ENCODE data around the gene EFR3B. TPM values are rescaled to one million over a fixed set of nuclear protein-coding genes. Genes with fewer than 3 reads are reported as not detected.
A peak's percentile ranks its signal among the peaks of the same experiment; 100 is the strongest.
"Not testable (repeated sequence)": the region's sequence is repeated elsewhere in the genome, so short reads cannot be mapped to it uniquely, and the experiment has no call there.

Gene EFR3B
- total and polyA plus RNA-seq, 2 donors from 2014 or later, result 0.39 to 1.1 TPM

- intact Hi-C loops (cut with DNase I), result no loop called here
- TF ChIP-seq, protein P1, sequence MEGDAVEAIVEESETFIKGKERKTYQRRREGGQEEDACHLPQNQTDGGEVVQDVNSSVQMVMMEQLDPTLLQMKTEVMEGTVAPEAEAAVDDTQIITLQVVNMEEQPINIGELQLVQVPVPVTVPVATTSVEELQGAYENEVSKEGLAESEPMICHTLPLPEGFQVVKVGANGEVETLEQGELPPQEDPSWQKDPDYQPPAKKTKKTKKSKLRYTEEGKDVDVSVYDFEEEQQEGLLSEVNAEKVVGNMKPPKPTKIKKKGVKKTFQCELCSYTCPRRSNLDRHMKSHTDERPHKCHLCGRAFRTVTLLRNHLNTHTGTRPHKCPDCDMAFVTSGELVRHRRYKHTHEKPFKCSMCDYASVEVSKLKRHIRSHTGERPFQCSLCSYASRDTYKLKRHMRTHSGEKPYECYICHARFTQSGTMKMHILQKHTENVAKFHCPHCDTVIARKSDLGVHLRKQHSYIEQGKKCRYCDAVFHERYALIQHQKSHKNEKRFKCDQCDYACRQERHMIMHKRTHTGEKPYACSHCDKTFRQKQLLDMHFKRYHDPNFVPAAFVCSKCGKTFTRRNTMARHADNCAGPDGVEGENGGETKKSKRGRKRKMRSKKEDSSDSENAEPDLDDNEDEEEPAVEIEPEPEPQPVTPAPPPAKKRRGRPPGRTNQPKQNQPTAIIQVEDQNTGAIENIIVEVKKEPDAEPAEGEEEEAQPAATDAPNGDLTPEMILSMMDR (IDR thresholded peaks at IDR 0.05; ENCODE audit: borderline replicate concordance, extremely low read depth, insufficient read depth), result no peak
- no peaks in the 10 kb centered on the region for H3K36me3 ChIP-seq (ENCODE audit: control insufficient read depth in 2 of 3, insufficient read depth in 3 of 3, low read length in 3 of 3)
- no peak overlapping the region for H3K4me3 ChIP-seq (ENCODE audit: low read length in 3 of 3)
- no peak for FAIRE-seq
- DNase-seq, result peak in 1 of 5 donors; percentile 58
- H3K27me3 ChIP-seq (ENCODE audit: control insufficient read depth, insufficient read depth, low read length), result no peaks in the 10 kb centered on the region
- H3K4me1 ChIP-seq (ENCODE audit: control insufficient read depth in 2 of 3, insufficient read depth in 2 of 3, low read depth in 1 of 3, low read length in 3 of 3), result peaks cover 0 to 7% (median 0%) of the 10 kb centered on the region in 3 donors
- H3K9ac ChIP-seq (ENCODE audit: low read length in 3 of 3), result no peak overlapping the region
- H3K27ac ChIP-seq (ENCODE audit: low read depth in 2 of 2, low read length in 2 of 2), result peak overlapping the region in 1 of 2 donors; percentile 60
- H3K9me3 ChIP-seq (ENCODE audit: control insufficient read depth in 2 of 3, insufficient read depth in 1 of 3, low read length in 3 of 3), result no peaks in the 10 kb centered on the region
These were observed 57.0 kb downstream of the EFR3B start for GRCh38 chr2:25098670-25099486.

- H3K27ac ChIP-seq (ENCODE audit: low read depth in 2 of 2, low read length in 2 of 2); intact Hi-C loops (cut with DNase I); H3K9ac ChIP-seq (ENCODE audit: low read length in 3 of 3); H3K36me3 ChIP-seq (ENCODE audit: control insufficient read depth in 2 of 3, insufficient read depth in 3 of 3, low read length in 3 of 3); H3K4me1 ChIP-seq (ENCODE audit: control insufficient read depth in 2 of 3, insufficient read depth in 2 of 3, low read depth in 1 of 3, low read length in 3 of 3); H3K27me3 ChIP-seq (ENCODE audit: control insufficient read depth, insufficient read depth, low read length); DNase-seq; FAIRE-seq; H3K4me3 ChIP-seq (ENCODE audit: low read length in 3 of 3); H3K9me3 ChIP-seq (ENCODE audit: control insufficient read depth in 2 of 3, insufficient read depth in 1 of 3, low read length in 3 of 3): not testable (repeated sequence)
These were observed 60.5 kb downstream of the EFR3B start for GRCh38 chr2:25102352-25102751.

DNA sequence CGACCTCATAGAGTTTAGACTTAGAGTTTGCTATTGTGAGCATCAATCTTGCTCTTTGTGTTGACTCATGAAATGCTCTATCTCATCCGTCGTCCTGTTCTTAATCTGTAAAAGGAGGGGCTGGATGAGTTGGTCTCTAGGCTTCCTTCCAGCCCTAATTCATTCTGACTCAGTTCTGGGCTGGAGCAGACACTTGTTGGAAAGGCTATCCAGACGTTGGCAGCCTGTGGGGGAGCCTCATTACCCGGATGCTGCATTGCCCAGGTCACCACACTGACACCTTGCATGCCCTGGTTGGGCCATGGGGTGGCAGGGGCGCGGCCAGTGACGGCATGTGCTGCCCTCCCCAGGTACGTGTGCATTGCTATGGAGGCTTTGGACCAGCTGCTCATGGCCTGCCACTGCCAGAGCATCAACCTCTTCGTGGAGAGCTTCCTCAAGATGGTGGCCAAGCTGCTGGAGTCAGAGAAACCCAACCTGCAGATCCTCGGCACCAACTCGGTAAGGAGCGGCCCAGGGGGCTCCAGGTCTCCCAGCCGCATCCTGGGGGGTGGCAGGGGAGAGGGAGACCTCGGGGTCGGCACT is 61.5 kb downstream of the EFR3B start:
- TF ChIP-seq, protein P1 (IDR thresholded peaks at IDR 0.05; ENCODE audit: borderline replicate concordance, extremely low read depth, insufficient read depth), result no peak
- no peak for FAIRE-seq
- intact Hi-C loops (cut with DNase I), result no loop called here

GRCh38 chr2:25104736-25105135 is 62.9 kb downstream of the EFR3B start:
- TF ChIP-seq, protein P1 (IDR thresholded peaks at IDR 0.05; ENCODE audit: borderline replicate concordance, extremely low read depth, insufficient read depth), result no peak
- Histone ChIP-seq H3K4me1 (ENCODE audit: control insufficient read depth in 2 of 3, insufficient read depth in 2 of 3, low read depth in 1 of 3, low read length in 3 of 3) (no peaks in the 10 kb centered on the region), H3K9ac (ENCODE audit: low read length in 3 of 3) (no peak overlapping the region), H3K36me3 (ENCODE audit: control insufficient read depth in 2 of 3, insufficient read depth in 3 of 3, low read length in 3 of 3) (no peaks in the 10 kb centered on the region), H3K27me3 (ENCODE audit: control insufficient read depth, insufficient read depth, low read length) (no peaks in the 10 kb centered on the region), H3K9me3 (ENCODE audit: control insufficient read depth in 2 of 3, insufficient read depth in 1 of 3, low read length in 3 of 3) (no peaks in the 10 kb centered on the region), H3K27ac (ENCODE audit: low read depth in 2 of 2, low read length in 2 of 2) (no peak overlapping the region), H3K4me3 (ENCODE audit: low read length in 3 of 3) (no peak overlapping the region)
- intact Hi-C loops (cut with DNase I), result no loop called here
- no peak for FAIRE-seq
- peak in 2 of 5 donors; percentile 46 to 52 for DNase-seq

More for the DNA sequence above, 61.5 kb downstream of the EFR3B start:
- Histone ChIP-seq H3K9me3 (ENCODE audit: control insufficient read depth in 2 of 3, insufficient read depth in 1 of 3, low read length in 3 of 3) (no peaks in the 10 kb centered on the region), H3K4me3 (ENCODE audit: low read length in 3 of 3) (no peak overlapping the region), H3K27ac (ENCODE audit: low read depth in 2 of 2, low read length in 2 of 2) (no peak overlapping the region), H3K36me3 (ENCODE audit: control insufficient read depth in 2 of 3, insufficient read depth in 3 of 3, low read length in 3 of 3) (no peaks in the 10 kb centered on the region), H3K9ac (ENCODE audit: low read length in 3 of 3) (no peak overlapping the region), H3K4me1 (ENCODE audit: control insufficient read depth in 2 of 3, insufficient read depth in 2 of 3, low read depth in 1 of 3, low read length in 3 of 3) (peaks cover 0 to 3% (median 0%) of the 10 kb centered on the region in 3 donors), H3K27me3 (ENCODE audit: control insufficient read depth, insufficient read depth, low read length) (no peaks in the 10 kb centered on the region)
- no peak for DNase-seq
